Stimulated activated naive CD4-positive, alpha-beta T cell (primary cell): Measurements from ENCODE around the gene TAF5L.

Experiments used
- DNase-seq, 6 experiments: peaks; one replicate each; lab custom pipeline; 2025; lab: John Stamatoyannopoulos, UW

TAF5L gene

GRCh38 chr1:229625915-229626831 lies at the start of gene TAF5L, which contains the start of gene URB2:
TAF5L (minus strand) TSS chr1:229626122; CDS start chr1:229614482, 11,640 bp downstream.
URB2 (plus strand) TSS chr1:229626247; CDS start chr1:229627634, 1,387 bp downstream.
- DNase-seq: peak; percentile 67 to 83 (median 79)

GRCh38 chr1:229675396-229675795 lies 49.5 kb upstream of the TAF5L start:
- DNase-seq: no peak

GRCh38 chr1:229674042-229674441 lies 48.1 kb upstream of the TAF5L start:
- DNase-seq: peak in 1 of 6 experiments; percentile 9

- DNase-seq: no peak
Measured at GRCh38 chr1:229672246-229672645, 46.3 kb upstream of the TAF5L start.

GRCh38 chr1:229671310-229671709 lies 45.4 kb upstream of the TAF5L start:
- DNase-seq: no peak

- DNase-seq: no peak
Measured at GRCh38 chr1:229669333-229669732, 43.4 kb upstream of the TAF5L start.

- no peak for DNase-seq
Measured at GRCh38 chr1:229666585-229666984, 40.7 kb upstream of the TAF5L start.

GRCh38 chr1:229665912-229666558 lies 40.1 kb upstream of the TAF5L start:
- no peak for DNase-seq

- peak; percentile 20 to 61 (median 52) for DNase-seq
Measured at GRCh38 chr1:229664133-229664689, 38.3 kb upstream of the TAF5L start.

- no peak for DNase-seq
Measured at GRCh38 chr1:229661897-229662296, 36.0 kb upstream of the TAF5L start.

- DNase-seq: peak; percentile 42 to 79 (median 60)
Measured at GRCh38 chr1:229661022-229661877, 35.3 kb upstream of the TAF5L start.

GRCh38 chr1:229657993-229658755 lies 32.3 kb upstream of the TAF5L start:
- no peak for DNase-seq

- no peak for DNase-seq
Measured at GRCh38 chr1:229655781-229656180, 29.9 kb upstream of the TAF5L start.

- DNase-seq: no peak
Measured at GRCh38 chr1:229653420-229653819, 27.5 kb upstream of the TAF5L start.

GRCh38 chr1:229651546-229651945 lies 25.6 kb upstream of the TAF5L start:
- DNase-seq: no peak

GRCh38 chr1:229650045-229650444 lies 24.1 kb upstream of the TAF5L start:
- no peak for DNase-seq

- DNase-seq: no peak
Measured at GRCh38 chr1:229648406-229648805, 22.5 kb upstream of the TAF5L start.

- DNase-seq: no peak
Measured at GRCh38 chr1:229645324-229645993, 19.5 kb upstream of the TAF5L start.

- no peak for DNase-seq
Measured at GRCh38 chr1:229643996-229644745, 18.2 kb upstream of the TAF5L start.

- DNase-seq: no peak
Measured at GRCh38 chr1:229642970-229643369, 17.0 kb upstream of the TAF5L start.
